Hepatic stellate cell (primary cell): ENCODE results near the gene CEP170B.
"Not testable (repeated sequence)": the region's sequence is repeated elsewhere in the genome, so short reads cannot be mapped to it uniquely, and the experiment has no call there.

ENCODE experiments used
- DNase-seq: peaks from one replicate; pipeline ENCODE4 v3.0.0; 2011; ENCODE audit warnings: low spot score

The CEP170B gene

GRCh38 chr14:104865081-104865630 lies at the start of gene CEP170B:
CEP170B (plus strand) TSS chr14:104865268; CDS start chr14:104868451, 3,183 bp downstream.
- peak; percentile 83 for DNase-seq

GRCh38 chr14:104816616-104816884 lies 48.5 kb upstream of the CEP170B start:
- no peak for DNase-seq

GRCh38 chr14:104817930-104818713 lies 46.9 kb upstream of the CEP170B start:
- DNase-seq = no peak

- no peak for DNase-seq
Observed at GRCh38 chr14:104818714-104819161, 46.3 kb upstream of the CEP170B start.

GRCh38 chr14:104819361-104819781 lies 45.7 kb upstream of the CEP170B start:
- DNase-seq = no peak

- peak; percentile 86 for DNase-seq
Observed at GRCh38 chr14:104820669-104821228, 44.3 kb upstream of the CEP170B start.

GRCh38 chr14:104821229-104821945 lies 43.7 kb upstream of the CEP170B start:
- no peak for DNase-seq

GRCh38 chr14:104821971-104822608 lies 43.0 kb upstream of the CEP170B start:
- DNase-seq = no peak

- no peak for DNase-seq
Observed at GRCh38 chr14:104822821-104823615, 42.0 kb upstream of the CEP170B start.

GRCh38 chr14:104824353-104824997 lies 40.6 kb upstream of the CEP170B start:
- DNase-seq = no peak

- DNase-seq = peak; percentile 90
Observed at GRCh38 chr14:104826189-104826860, 38.7 kb upstream of the CEP170B start.

GRCh38 chr14:104826861-104827176 lies 38.2 kb upstream of the CEP170B start:
- DNase-seq = no peak

GRCh38 chr14:104827177-104828055 lies 37.7 kb upstream of the CEP170B start:
- peak; percentile 75 for DNase-seq

- no peak for DNase-seq
Observed at GRCh38 chr14:104830781-104831180, 34.3 kb upstream of the CEP170B start.

- not testable (repeated sequence) for DNase-seq
Observed at GRCh38 chr14:104836171-104836935, 28.7 kb upstream of the CEP170B start.

GRCh38 chr14:104841730-104842129 lies 23.3 kb upstream of the CEP170B start:
- DNase-seq = no peak

GRCh38 chr14:104843006-104843405 lies 22.1 kb upstream of the CEP170B start:
- no peak for DNase-seq

- DNase-seq = no peak
Observed at GRCh38 chr14:104843442-104844305, 21.4 kb upstream of the CEP170B start.
